Kidney epithelial cell (primary cell): ENCODE results near the gene RAB3B. TPM values are rescaled to one million over a fixed set of nuclear protein-coding genes. Genes with fewer than 3 reads are reported as not detected.

Source experiments
- DNase-seq: peaks from one replicate; pipeline ENCODE4 v3.0.0-alpha.2; 2010; ENCODE audit warnings: low read depth
- H3K27me3 ChIP-seq: 2 replicates; pipeline ENCODE4 v1.6.0; 2011; ENCODE audit warnings: low read length; ENCODE audit not compliant: control insufficient read depth, insufficient read depth
- H3K36me3 ChIP-seq: 2 replicates; pipeline ENCODE4 v1.5.1; 2011; ENCODE audit warnings: low read length; ENCODE audit not compliant: control insufficient read depth, insufficient read depth
- H3K4me3 ChIP-seq: 2 replicates; pipeline ENCODE4 v1.5.1; 2011; ENCODE audit warnings: low read depth, mild to moderate bottlenecking, control low read depth, low read length
- CTCF ChIP-seq: IDR thresholded peaks from 2 replicates; pipeline ENCODE4 v1.5.1; 2011; ENCODE audit warnings: mild to moderate bottlenecking, moderate library complexity, low read length, control low read depth, inconsistent platforms; ENCODE audit not compliant: insufficient read depth, poor library complexity, severe bottlenecking
- total RNA-seq: library from RNA; depleted of rRNA; stranded (reverse); fragments of >200 nt; gene quantifications from 2 replicates; pipeline ENCODE4 v1.2.3, GENCODE V29; 2015

RAB3B gene
- total RNA-seq, 1 donor from 2014 or later, result 35.9 TPM

- no peaks in the 10 kb centered on the region for H3K27me3 ChIP-seq
- no peak for TF ChIP-seq CTCF
- no peak for DNase-seq
Measured at GRCh38 chr1:51982161-51982560, 8.3 kb downstream of the RAB3B start.

GRCh38 chr1:51981555-51981954, 8.9 kb downstream of the RAB3B start:
- TF ChIP-seq CTCF, result no peak
- Histone ChIP-seq H3K36me3 (no peaks in the 10 kb centered on the region), H3K27me3 (no peaks in the 10 kb centered on the region), H3K4me3 (no peak overlapping the region)
- no peak for DNase-seq

More at GRCh38 chr1:51982161-51982560, 8.3 kb downstream of the RAB3B start:
- Histone ChIP-seq H3K4me3 (no peak overlapping the region), H3K36me3 (no peaks in the 10 kb centered on the region)

GRCh38 chr1:51978099-51978498, 12.4 kb downstream of the RAB3B start:
- H3K36me3 ChIP-seq, result no peaks in the 10 kb centered on the region
- no peak for DNase-seq
- TF ChIP-seq CTCF, result no peak
- no peaks in the 10 kb centered on the region for H3K27me3 ChIP-seq
- H3K4me3 ChIP-seq, result no peak overlapping the region

GRCh38 chr1:51976846-51977602, 13.5 kb downstream of the RAB3B start:
- Histone ChIP-seq H3K4me3 (no peak overlapping the region), H3K36me3 (no peaks in the 10 kb centered on the region), H3K27me3 (no peaks in the 10 kb centered on the region)
- TF ChIP-seq CTCF, result no peak
- no peak for DNase-seq

- H3K27me3 ChIP-seq, result no peaks in the 10 kb centered on the region
- TF ChIP-seq CTCF, result no peak
- H3K36me3 ChIP-seq, result no peaks in the 10 kb centered on the region
- DNase-seq, result no peak
- no peak overlapping the region for H3K4me3 ChIP-seq
Measured at GRCh38 chr1:51973587-51974474, 16.7 kb downstream of the RAB3B start.
